ENCODE measurements around the gene VRK1. TPM values are rescaled to one million over a fixed set of nuclear protein-coding genes. Genes with fewer than 3 reads are reported as not detected.

VRK1 gene
- total RNA-seq, 1 experiment from 2014 or later, result 67.3 TPM

- Mint-ChIP-seq H3K36me3 (no peaks in the 10 kb centered on the region), H3K9me3 (peaks cover 6% of the 10 kb centered on the region), H3K27me3 (ENCODE audit: low read depth) (peaks cover 15% of the 10 kb centered on the region), H3K27ac (no peak overlapping the region), H3K4me1 (no peaks in the 10 kb centered on the region), H3K4me3 (no peak overlapping the region)
- DNase-seq (ENCODE audit: low spot score) (no peak), ATAC-seq (no peak)
- TF ChIP-seq PREB (CRISPR knock-in tag; IDR thresholded peaks at IDR 0.05; ENCODE audit: borderline replicate concordance) (no peak), FOXP4 (CRISPR knock-in tag; IDR thresholded peaks at IDR 0.05) (no peak), GRHL2 (CRISPR knock-in tag; IDR thresholded peaks at IDR 0.05; ENCODE audit: insufficient replicate concordance, severe bottlenecking) (no peak), JAZF1 (CRISPR knock-in tag; IDR thresholded peaks at IDR 0.05) (no peak), FOXK1 (CRISPR knock-in tag; IDR thresholded peaks at IDR 0.05) (no peak)
- POLR2A ChIA-PET, result no interaction called here
- CTCF ChIA-PET, result no interaction called here
These were observed 24.3 kb upstream of the VRK1 start for GRCh38 chr14:96772929-96773328.

GRCh38 chr14:96776791-96777190 lies 20.4 kb upstream of the VRK1 start:
- H3K9me3 Mint-ChIP-seq, result 0 out of 2 replicates have a peak, but pooled peaks cover 4% of the 10 kb centered on the region
- no peaks in the 10 kb centered on the region for H3K36me3 Mint-ChIP-seq
- no peak overlapping the region for H3K4me3 Mint-ChIP-seq
- POLR2A ChIA-PET, result interaction anchor here (0.7 kb wide), 1 partner anchor 86 kb away, joined by 6 read pairs; no protein-coding TSS in a partner anchor
- ATAC-seq, result no peak
- DNase-seq (ENCODE audit: low spot score), result no peak
- H3K4me1 Mint-ChIP-seq, result no peaks in the 10 kb centered on the region
- H3K27ac Mint-ChIP-seq, result no peak overlapping the region
- TF ChIP-seq SOX15 (CRISPR knock-in tag; IDR thresholded peaks at IDR 0.05) (no peak), IRF2 (CRISPR knock-in tag; IDR thresholded peaks at IDR 0.05; ENCODE audit: borderline replicate concordance, low read depth) (no peak), FOXJ3 (CRISPR knock-in tag; IDR thresholded peaks at IDR 0.05; ENCODE audit: borderline replicate concordance) (no peak), RELA (CRISPR knock-in tag; IDR thresholded peaks at IDR 0.05; ENCODE audit: borderline replicate concordance) (no peak)
- CTCF ChIA-PET, result no interaction called here
- no peaks in the 10 kb centered on the region; the same call in 1 of the 2 replicates for H3K27me3 Mint-ChIP-seq (ENCODE audit: low read depth)

GRCh38 chr14:96780500-96780899 lies 16.7 kb upstream of the VRK1 start:
- H3K4me1 Mint-ChIP-seq, result no peaks in the 10 kb centered on the region
- H3K36me3 Mint-ChIP-seq, result no peaks in the 10 kb centered on the region
- DNase-seq (ENCODE audit: low spot score), result no peak
- H3K9me3 Mint-ChIP-seq, result 0 out of 2 replicates have a peak, but pooled peaks cover 4% of the 10 kb centered on the region
- CTCF ChIA-PET, result no interaction called here
- no peak overlapping the region for H3K4me3 Mint-ChIP-seq
- ATAC-seq, result no peak
- POLR2A ChIA-PET, result no interaction called here
- H3K27me3 Mint-ChIP-seq (ENCODE audit: low read depth), result no peaks in the 10 kb centered on the region; the same call in none of the 2 replicates
- no peak overlapping the region for H3K27ac Mint-ChIP-seq
- no peak for TF ChIP-seq JUN (CRISPR knock-in tag; IDR thresholded peaks at IDR 0.05)
- TF ChIP-seq IRF2 (CRISPR knock-in tag; IDR thresholded peaks at IDR 0.05; ENCODE audit: borderline replicate concordance, low read depth), result no peak
- no peak for TF ChIP-seq GTF2I (CRISPR knock-in tag; conservative IDR thresholded peaks at IDR 0.05)
- TF ChIP-seq CDX4 (CRISPR knock-in tag; IDR thresholded peaks at IDR 0.05; ENCODE audit: borderline replicate concordance), result no peak
- no peak for TF ChIP-seq JAZF1 (CRISPR knock-in tag; IDR thresholded peaks at IDR 0.05)
- TF ChIP-seq HMGXB4 (CRISPR knock-in tag; IDR thresholded peaks at IDR 0.05), result no peak
- TF ChIP-seq ZNF121 (CRISPR knock-in tag; IDR thresholded peaks at IDR 0.05), result no peak
- TF ChIP-seq PRDM15 (CRISPR knock-in tag; IDR thresholded peaks at IDR 0.05), result no peak
- TF ChIP-seq ZNF671 (CRISPR knock-in tag; IDR thresholded peaks at IDR 0.05), result no peak
- TF ChIP-seq ZNF416 (CRISPR knock-in tag; IDR thresholded peaks at IDR 0.05), result no peak
- TF ChIP-seq HMGA2 (CRISPR knock-in tag; IDR thresholded peaks at IDR 0.05), result no peak
- no peak for TF ChIP-seq KAT7 (CRISPR knock-in tag; IDR thresholded peaks at IDR 0.05; ENCODE audit: borderline replicate concordance)
- TF ChIP-seq MYBL2 (CRISPR knock-in tag; IDR thresholded peaks at IDR 0.05), result no peak
- no peak for TF ChIP-seq ZNF232 (CRISPR knock-in tag; IDR thresholded peaks at IDR 0.05)
- no peak for TF ChIP-seq USF2 (CRISPR knock-in tag; IDR thresholded peaks at IDR 0.05)
- no peak for TF ChIP-seq GABPB1 (CRISPR knock-in tag; IDR thresholded peaks at IDR 0.05)

Data from WTC11 (cell line).